ENCODE data around the gene HOXA6.

DNA sequence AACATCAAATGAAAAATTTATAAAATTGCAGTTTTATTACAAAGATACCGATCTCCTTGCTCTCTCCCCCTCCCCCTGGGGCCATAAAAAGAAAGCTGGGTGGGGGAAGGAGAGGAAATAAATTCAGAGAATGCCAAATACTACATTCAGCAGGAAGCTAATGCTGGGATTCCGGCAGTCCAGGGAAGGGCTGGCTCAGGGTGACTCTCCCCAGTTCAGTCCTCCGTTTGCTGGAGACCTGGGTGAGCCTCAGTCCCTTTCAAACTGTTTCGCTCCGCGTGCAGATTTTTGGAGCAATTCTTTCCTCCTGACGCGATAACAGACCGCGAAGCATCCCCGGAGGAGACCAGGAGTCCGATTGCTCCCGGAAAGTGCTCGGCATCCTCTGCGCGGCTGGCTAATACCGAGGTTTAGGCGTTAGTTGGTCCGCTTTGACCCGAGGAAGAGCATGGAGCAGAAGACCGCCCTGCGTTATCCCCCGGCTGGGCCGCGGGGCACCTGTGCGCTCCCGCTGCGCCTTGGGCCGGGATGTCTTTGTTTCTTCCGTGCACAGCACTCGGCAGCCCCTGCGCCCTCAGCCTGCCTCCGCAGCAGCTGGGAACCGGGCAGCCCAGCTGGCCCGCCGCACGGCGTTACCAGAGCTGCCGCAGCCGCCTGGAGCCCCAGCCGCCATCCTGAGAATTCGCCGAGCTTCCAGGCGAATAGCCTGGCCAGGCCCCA lies 41.2 kb downstream of the HOXA6 start:
- TF ChIP-seq, protein P1, sequence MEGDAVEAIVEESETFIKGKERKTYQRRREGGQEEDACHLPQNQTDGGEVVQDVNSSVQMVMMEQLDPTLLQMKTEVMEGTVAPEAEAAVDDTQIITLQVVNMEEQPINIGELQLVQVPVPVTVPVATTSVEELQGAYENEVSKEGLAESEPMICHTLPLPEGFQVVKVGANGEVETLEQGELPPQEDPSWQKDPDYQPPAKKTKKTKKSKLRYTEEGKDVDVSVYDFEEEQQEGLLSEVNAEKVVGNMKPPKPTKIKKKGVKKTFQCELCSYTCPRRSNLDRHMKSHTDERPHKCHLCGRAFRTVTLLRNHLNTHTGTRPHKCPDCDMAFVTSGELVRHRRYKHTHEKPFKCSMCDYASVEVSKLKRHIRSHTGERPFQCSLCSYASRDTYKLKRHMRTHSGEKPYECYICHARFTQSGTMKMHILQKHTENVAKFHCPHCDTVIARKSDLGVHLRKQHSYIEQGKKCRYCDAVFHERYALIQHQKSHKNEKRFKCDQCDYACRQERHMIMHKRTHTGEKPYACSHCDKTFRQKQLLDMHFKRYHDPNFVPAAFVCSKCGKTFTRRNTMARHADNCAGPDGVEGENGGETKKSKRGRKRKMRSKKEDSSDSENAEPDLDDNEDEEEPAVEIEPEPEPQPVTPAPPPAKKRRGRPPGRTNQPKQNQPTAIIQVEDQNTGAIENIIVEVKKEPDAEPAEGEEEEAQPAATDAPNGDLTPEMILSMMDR (IDR thresholded peaks at IDR 0.05) = no peak
- no peak for TF ChIP-seq POLR2A (IDR thresholded peaks at IDR 0.05)

All from lower leg skin (tissue), 3 donors.